Omental fat pad (tissue), 4 donors: ENCODE measurements around the gene MPPED1. TPM values are rescaled to one million over a fixed set of nuclear protein-coding genes. Genes with fewer than 3 reads are reported as not detected.

Experiments used
- ATAC-seq: fragments of 150-250 bp; one replicate; pipeline ENCODE4 v1.9.1; 2016; ENCODE audit warnings: mild to moderate bottlenecking, moderate library complexity; ENCODE audit not compliant: low FRiP score
- DNase-seq: peaks from one replicate; pipeline ENCODE4 v3.0.0-alpha.2; 2019; ENCODE audit warnings: low spot score
- total RNA-seq, 4 donors: library from RNA; depleted of rRNA; stranded (reverse); fragments of >200 nt; gene quantifications; one replicate each; pipeline ENCODE4 v1.1.0, GENCODE V29; 2016
- TF ChIP-seq, protein P1 (sequence below), 3 donors: fragments of 450-650 bp; IDR thresholded peaks; one replicate each; pipeline ENCODE4 v1.5.1; 2016 to 2017; ENCODE audit warnings: antibody characterized with exemption in 3 of 3, mild to moderate bottlenecking in 3 of 3, moderate library complexity in 2 of 3

MPPED1 gene
- total RNA-seq, 4 donors from 2014 or later: not detected

DNA sequence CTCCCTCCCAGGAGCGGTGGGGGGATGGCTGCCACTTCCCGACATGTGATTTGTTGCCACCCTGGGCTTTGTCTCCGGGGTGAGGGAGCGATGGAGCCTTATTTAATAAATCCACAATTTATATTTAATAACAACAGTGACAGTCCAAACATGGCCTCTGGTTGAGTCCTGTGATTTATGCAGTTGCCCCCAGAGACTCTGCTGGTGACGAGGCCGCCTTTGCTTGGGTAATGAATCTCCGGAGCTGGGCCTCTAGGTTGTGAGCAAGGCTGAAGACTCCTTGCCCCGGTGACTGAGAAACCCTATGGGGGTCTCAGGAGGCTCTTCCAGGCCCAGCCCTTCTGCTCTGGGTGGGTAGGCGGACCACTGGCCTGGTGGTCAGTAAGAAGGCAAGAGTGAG lies 16.7 kb downstream of the MPPED1 start:
- ATAC-seq: no peak
- no peak for DNase-seq
- TF ChIP-seq, protein P1, sequence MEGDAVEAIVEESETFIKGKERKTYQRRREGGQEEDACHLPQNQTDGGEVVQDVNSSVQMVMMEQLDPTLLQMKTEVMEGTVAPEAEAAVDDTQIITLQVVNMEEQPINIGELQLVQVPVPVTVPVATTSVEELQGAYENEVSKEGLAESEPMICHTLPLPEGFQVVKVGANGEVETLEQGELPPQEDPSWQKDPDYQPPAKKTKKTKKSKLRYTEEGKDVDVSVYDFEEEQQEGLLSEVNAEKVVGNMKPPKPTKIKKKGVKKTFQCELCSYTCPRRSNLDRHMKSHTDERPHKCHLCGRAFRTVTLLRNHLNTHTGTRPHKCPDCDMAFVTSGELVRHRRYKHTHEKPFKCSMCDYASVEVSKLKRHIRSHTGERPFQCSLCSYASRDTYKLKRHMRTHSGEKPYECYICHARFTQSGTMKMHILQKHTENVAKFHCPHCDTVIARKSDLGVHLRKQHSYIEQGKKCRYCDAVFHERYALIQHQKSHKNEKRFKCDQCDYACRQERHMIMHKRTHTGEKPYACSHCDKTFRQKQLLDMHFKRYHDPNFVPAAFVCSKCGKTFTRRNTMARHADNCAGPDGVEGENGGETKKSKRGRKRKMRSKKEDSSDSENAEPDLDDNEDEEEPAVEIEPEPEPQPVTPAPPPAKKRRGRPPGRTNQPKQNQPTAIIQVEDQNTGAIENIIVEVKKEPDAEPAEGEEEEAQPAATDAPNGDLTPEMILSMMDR (IDR thresholded peaks at IDR 0.05): no peak

DNA sequence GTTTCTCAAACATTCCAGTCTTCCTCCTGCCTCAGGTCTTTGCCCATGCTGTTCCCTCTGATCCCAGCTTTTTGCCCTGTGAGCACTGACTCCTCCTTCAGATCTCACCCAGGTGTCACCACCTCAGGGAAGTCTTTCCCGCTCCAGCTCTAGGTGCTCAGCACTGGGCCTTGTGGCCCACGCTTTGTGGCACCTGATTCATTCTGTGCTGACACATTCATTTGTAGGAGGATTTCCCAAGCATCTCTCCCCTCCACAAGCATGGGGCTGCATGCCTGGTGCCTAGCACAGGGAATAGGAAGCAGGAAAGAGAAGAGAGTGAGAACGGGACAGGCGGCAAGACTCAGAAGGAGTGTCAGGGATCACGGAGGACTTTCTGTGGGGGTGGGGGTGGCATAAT lies 17.6 kb downstream of the MPPED1 start:
- DNase-seq: no peak
- ATAC-seq: no peak
- TF ChIP-seq, protein P1 (IDR thresholded peaks at IDR 0.05): no peak

DNA sequence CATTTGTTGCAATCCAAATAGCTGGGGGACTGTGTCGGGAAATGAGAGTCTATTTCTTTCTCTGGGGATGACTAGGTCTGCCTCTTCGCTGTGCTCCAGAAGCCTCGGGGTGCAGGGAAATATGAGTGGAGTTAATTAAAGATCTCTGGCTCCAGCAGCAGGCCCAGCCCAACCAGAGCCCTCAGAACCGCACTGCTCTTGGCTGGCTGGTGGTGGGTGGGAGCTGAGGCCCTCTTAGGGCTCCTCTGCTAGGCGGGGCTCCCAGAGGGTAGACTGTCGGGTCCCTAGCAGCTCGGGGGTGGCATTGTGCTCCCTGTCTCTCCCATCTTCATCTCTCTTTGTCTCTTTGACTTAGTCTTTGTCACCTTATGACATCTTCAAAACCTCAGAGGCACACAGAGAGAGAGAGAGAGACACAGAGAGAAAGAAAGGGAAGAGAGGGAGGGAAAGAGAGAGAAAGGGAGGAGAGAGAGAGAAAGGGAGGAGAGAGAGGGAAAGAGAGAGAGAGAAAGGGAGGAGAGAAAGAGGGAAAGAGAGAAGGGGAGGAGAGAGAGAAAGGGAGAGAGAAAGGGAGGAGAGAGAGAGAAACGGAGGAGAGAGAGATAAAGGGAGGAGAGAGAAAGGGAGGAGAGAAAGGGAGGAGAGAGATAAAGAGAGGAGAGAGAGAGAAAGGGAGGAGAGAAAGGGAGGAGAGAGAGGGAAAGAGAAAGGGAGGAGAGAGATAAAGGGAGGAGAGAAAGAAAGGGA lies 20.2 kb downstream of the MPPED1 start:
- TF ChIP-seq, protein P1 (IDR thresholded peaks at IDR 0.05): no peak
- no peak for DNase-seq
- ATAC-seq: no peak

DNA sequence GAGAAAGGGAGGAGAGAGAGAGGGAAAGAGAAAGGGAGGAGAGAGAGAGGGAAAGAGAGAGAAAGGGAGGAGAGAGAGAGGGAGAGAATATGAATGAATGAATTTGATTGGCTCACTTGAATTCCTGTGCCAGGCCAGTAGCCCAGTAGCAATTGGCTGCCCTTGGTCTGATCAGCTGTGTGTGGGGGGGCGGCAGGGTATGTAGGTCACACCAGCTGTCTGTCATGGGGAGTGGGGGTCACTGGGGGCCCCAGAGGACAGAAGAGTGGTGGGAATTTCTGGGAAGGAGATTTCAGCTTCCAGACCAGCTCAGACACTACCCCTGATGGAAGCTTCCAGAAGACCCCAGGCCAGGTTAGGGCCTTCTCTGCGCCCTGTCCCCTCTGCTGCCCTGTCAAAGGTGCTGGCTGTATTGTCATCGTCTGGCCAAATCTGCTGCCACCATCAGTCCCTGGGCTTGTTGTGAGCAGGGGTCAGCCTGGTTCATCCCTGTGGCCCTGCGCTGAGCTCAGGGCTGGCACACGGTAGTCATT lies 21.1 kb downstream of the MPPED1 start:
- ATAC-seq (no peak), DNase-seq (no peak)
- TF ChIP-seq, protein P1 (IDR thresholded peaks at IDR 0.05): no peak

DNA sequence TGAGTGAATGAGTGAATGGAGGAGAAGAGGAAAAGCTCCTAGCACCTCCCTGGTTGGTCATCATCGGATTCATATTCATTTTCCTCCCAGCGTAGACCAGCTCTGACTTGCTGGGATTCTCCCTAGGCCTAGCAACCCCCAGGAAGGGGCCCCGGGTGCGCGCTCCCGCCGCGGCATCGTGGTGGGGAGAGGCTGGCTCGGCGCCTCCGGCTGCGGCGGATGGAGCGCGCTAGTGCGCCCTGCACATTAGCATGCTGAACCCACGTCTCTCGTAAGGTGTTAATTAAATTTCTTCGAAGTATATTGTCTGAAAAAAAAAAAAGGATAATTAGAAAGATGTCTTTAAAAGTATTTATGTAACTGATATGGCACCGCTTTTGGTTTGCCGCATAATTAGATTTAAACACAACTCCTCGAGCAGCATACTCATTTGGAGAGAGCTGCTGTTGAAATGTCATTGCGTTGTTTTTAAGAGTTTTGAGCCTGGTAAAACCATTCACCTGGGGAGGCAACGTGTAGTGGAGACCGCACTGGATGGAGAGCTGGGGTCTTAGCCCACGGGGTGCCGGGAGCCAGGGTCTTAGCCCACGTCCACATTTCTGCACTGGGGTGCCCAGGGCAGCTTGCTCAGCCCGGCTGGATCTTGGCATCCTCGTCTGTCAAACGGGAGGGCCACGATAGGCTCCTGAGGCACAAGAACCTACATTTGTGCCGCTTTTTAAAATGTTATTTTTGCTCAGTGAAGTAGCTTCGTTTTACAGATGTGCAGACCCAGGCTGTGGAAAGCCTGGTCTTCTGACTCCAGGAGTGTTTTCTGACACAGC lies 21.8 kb downstream of the MPPED1 start:
- ATAC-seq (no peak), DNase-seq (no peak)
- TF ChIP-seq, protein P1 (IDR thresholded peaks at IDR 0.05): no peak

DNA sequence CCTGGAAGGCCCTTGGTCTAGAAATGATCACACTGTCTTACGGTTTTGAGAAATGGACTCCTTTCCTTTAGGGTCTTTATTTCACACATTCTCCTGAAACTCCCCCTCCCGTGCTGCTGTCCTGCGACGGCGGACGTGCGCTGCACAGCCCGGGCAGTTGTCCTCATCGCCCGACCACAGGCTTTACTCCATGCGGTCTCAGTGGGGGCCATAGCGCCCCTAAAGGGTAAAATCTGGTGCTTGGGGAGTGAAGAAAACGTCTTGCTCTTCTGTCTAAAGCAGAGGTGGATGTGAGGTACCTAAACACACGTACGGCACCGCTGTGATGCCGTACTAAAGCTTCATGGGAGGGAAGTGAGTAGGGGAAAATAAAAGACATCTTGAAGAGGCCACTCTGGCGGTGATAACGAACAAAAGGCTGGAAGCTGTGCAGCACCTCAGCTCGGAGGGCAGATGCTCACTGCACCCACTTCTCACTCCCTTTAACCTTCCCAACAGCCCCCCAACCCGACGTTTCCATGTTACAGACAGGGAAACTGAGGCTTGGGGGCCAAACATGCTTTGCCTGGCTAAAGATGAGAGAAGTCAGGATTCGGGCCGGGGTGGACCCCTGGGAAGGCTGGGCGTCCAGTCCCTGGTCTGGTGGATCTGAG lies 22.6 kb downstream of the MPPED1 start:
- DNase-seq: no peak
- TF ChIP-seq, protein P1 (IDR thresholded peaks at IDR 0.05): no peak
- no peak for ATAC-seq
